WERI-Rb-1 (cell line): ENCODE measurements around the gene SNAPC1.

Source experiments
- DNase-seq: peaks from one replicate; pipeline ENCODE4 v3.0.0-alpha.2; 2020
- H3K27ac ChIP-seq: fragments of 250-450 bp; sonication (Bioruptor Pico); 2 replicates; pipeline ENCODE4 v1.5.1; 2020; ENCODE audit warnings: mild to moderate bottlenecking, moderate library complexity
- H3K27me3 ChIP-seq: fragments of 250-450 bp; sonication (Bioruptor Pico); 2 replicates; pipeline ENCODE4 v1.5.1; 2021; ENCODE audit warnings: mild to moderate bottlenecking, low read depth, moderate library complexity; ENCODE audit not compliant: insufficient read depth, severe bottlenecking
- H3K36me3 ChIP-seq: fragments of 250-450 bp; sonication (Bioruptor Pico); 2 replicates; pipeline ENCODE4 v1.5.1; 2020; ENCODE audit warnings: mild to moderate bottlenecking, moderate library complexity
- H3K4me3 ChIP-seq: 2 replicates; pipeline ENCODE4 v1.5.1; 2011; ENCODE audit warnings: low read depth, mild to moderate bottlenecking, control low read depth, low read length
- H3K9me3 ChIP-seq: fragments of 250-450 bp; sonication (Bioruptor Pico); 2 replicates; pipeline ENCODE4 v1.5.1; 2021; ENCODE audit warnings: mild to moderate bottlenecking, moderate library complexity; ENCODE audit not compliant: severe bottlenecking
- TF ChIP-seq, protein P1 (sequence below): IDR thresholded peaks from 2 replicates; pipeline ENCODE4 v1.5.1; 2011; ENCODE audit warnings: low read depth, mild to moderate bottlenecking, control low read depth, inconsistent platforms, low read length

Gene SNAPC1

DNA sequence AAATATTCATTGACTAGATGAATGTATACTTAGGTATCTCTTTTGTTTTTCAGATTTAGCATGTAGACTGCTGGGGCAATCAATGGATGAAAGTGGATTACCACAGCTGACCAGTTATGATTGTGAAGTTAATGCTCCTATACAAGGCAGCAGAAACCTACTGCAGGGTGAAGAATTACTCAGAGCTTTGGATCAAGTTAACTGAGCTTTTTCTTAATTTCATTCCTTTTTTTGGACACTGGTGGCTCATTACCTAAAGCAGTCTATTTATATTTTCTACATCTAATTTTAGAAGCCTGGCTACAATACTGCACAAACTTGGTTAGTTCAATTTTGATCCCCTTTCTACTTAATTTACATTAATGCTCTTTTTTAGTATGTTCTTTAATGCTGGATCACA, 15.3 kb upstream of the SNAPC1 start:
- H3K4me3 ChIP-seq: no peak overlapping the region
- no peak overlapping the region for H3K27ac ChIP-seq
- DNase-seq: no peak
- no peaks in the 10 kb centered on the region for H3K27me3 ChIP-seq
- TF ChIP-seq, protein P1, sequence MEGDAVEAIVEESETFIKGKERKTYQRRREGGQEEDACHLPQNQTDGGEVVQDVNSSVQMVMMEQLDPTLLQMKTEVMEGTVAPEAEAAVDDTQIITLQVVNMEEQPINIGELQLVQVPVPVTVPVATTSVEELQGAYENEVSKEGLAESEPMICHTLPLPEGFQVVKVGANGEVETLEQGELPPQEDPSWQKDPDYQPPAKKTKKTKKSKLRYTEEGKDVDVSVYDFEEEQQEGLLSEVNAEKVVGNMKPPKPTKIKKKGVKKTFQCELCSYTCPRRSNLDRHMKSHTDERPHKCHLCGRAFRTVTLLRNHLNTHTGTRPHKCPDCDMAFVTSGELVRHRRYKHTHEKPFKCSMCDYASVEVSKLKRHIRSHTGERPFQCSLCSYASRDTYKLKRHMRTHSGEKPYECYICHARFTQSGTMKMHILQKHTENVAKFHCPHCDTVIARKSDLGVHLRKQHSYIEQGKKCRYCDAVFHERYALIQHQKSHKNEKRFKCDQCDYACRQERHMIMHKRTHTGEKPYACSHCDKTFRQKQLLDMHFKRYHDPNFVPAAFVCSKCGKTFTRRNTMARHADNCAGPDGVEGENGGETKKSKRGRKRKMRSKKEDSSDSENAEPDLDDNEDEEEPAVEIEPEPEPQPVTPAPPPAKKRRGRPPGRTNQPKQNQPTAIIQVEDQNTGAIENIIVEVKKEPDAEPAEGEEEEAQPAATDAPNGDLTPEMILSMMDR: no peak
- no peaks in the 10 kb centered on the region for H3K9me3 ChIP-seq
- peaks cover 59% of the 10 kb centered on the region for H3K36me3 ChIP-seq

DNA sequence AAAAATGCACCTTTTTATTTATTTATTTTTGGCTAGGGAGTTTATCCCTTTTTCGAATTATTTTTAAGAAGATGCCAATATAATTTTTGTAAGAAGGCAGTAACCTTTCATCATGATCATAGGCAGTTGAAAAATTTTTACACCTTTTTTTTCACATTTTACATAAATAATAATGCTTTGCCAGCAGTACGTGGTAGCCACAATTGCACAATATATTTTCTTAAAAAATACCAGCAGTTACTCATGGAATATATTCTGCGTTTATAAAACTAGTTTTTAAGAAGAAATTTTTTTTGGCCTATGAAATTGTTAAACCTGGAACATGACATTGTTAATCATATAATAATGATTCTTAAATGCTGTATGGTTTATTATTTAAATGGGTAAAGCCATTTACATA, 14.9 kb upstream of the SNAPC1 start:
- DNase-seq: no peak
- Histone ChIP-seq H3K36me3 (peaks cover 54% of the 10 kb centered on the region), H3K4me3 (no peak overlapping the region), H3K27me3 (no peaks in the 10 kb centered on the region), H3K27ac (no peak overlapping the region), H3K9me3 (no peaks in the 10 kb centered on the region)
- TF ChIP-seq, protein P1: no peak

DNA sequence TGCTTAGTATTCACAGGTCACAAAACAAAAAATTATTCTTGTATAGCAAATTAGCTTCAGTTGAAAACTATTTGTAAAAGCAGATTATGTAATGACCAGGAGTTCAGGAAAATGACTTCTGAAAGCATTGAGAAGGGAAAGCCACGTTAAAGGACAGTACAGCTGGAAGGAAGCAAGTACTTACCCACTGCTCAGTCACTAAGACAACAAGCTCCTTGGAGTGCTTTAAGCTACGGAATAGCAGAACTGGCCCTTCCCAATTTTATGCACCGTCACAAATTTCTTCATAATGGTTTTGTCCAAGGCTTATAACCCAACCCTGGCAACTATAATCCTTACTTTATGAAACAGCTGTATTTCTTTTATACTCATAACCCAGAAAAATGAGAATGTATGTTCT, 13.0 kb upstream of the SNAPC1 start:
- TF ChIP-seq, protein P1: no peak
- DNase-seq: no peak
- H3K27me3 ChIP-seq: no peaks in the 10 kb centered on the region
- H3K9me3 ChIP-seq: no peaks in the 10 kb centered on the region
- H3K36me3 ChIP-seq: peaks cover 37% of the 10 kb centered on the region
- no peak overlapping the region for H3K27ac ChIP-seq
- H3K4me3 ChIP-seq: no peak overlapping the region

DNA sequence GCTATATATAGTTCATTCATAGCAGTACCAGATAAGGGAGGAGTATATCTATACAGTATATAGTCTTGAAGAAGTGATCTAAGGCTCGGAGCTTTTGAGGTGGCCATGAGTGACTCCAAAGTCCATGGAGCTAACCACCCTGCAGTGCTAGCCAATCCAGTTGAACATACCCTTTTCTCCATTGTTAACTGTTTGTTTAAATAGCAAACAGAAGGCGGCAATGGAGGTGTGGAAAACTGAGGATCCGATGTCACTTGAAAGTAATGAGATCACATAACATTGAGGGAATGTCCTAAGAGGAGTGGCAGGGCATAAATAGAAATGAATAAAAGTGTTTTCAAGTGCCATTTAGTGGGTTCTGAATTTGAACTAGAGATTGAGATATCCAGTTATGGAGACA, 12.4 kb upstream of the SNAPC1 start:
- peaks cover 33% of the 10 kb centered on the region for H3K36me3 ChIP-seq
- no peak overlapping the region for H3K4me3 ChIP-seq
- H3K9me3 ChIP-seq: no peaks in the 10 kb centered on the region
- no peaks in the 10 kb centered on the region for H3K27me3 ChIP-seq
- TF ChIP-seq, protein P1: no peak
- no peak for DNase-seq
- H3K27ac ChIP-seq: no peak overlapping the region

DNA sequence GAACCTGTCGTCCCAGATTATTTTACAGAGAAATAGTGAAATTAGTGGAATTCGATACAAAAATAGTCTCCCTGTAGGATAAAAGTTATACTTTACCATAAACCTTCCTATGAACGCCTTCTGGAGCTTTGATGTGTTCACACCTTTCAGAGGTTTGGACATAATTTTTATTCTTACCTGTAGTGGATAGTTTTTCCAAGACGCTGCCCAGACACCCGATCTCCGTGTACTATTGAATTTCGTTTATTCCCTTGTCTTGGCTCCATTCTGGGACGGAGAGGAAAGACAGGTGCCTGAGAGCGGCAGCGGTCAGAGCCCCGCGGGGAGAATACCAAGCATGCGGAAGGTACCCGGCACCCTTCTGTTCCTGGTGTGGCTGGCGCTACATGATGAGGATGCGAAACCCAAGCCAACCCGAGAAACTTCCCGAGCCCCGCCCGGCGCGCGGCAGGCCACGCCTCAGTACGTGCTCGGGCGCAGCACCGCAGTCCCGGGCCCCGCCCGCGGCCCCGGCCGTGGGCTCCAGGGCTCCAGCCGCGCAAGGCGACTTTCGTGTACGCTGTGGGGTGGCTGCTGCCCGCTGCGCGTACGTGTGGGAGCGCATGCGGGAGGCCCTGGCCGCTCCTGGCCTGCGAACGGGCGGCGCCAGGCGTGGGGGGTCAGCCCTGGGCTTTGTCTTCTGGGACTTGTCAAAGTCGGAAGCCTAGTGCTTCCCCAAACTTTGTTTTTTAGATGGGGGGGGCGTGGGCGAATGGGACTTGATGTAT, 11.3 kb upstream of the SNAPC1 start:
- Histone ChIP-seq H3K9me3 (no peaks in the 10 kb centered on the region), H3K36me3 (peaks cover 22% of the 10 kb centered on the region), H3K27me3 (no peaks in the 10 kb centered on the region), H3K4me3 (no peak overlapping the region), H3K27ac (no peak overlapping the region)
- TF ChIP-seq, protein P1: no peak
- no peak for DNase-seq
